Mesendoderm (in vitro differentiated cells): ENCODE measurements around the gene ILDR2. TPM values are rescaled to one million over a fixed set of nuclear protein-coding genes. Genes with fewer than 3 reads are reported as not detected.

ENCODE experiments used
- DNase-seq: peaks from one replicate; pipeline ENCODE4 v3.0.0; 2013
- H2AK5ac ChIP-seq: 2 replicates; pipeline ENCODE4 v1.6.1; 2013; ENCODE audit warnings: low read length, inconsistent platforms
- H2BK120ac ChIP-seq: 2 replicates; pipeline ENCODE4 v1.6.1; 2013; ENCODE audit warnings: low read depth, mild to moderate bottlenecking, low read length, moderate library complexity, mixed read lengths
- H2BK15ac ChIP-seq: replicated peaks from 2 replicates; pipeline ENCODE4 v1.6.1; 2013; ENCODE audit warnings: low read depth, mild to moderate bottlenecking, moderate library complexity
- H2BK5ac ChIP-seq: 2 replicates; pipeline ENCODE4 v1.6.1; 2013; ENCODE audit warnings: low read length, inconsistent platforms
- H3K18ac ChIP-seq: 2 replicates; pipeline ENCODE4 v1.6.1; 2013; ENCODE audit warnings: mild to moderate bottlenecking, low read length, mixed read lengths
- H3K23ac ChIP-seq: one replicate; pipeline ENCODE4 v1.6.1; 2013; ENCODE audit warnings: low read length
- H3K27ac ChIP-seq: 2 replicates; pipeline ENCODE4 v1.5.1; 2013; ENCODE audit warnings: low read depth, mild to moderate bottlenecking, inconsistent platforms, low read length, moderate library complexity
- H3K27me3 ChIP-seq: 2 replicates; pipeline ENCODE4 v1.6.1; 2013; ENCODE audit warnings: low read length, control low read depth, mild to moderate bottlenecking, inconsistent platforms; ENCODE audit not compliant: insufficient read depth, poor library complexity
- H3K36me3 ChIP-seq: 2 replicates; pipeline ENCODE4 v1.6.1; 2013; ENCODE audit warnings: low read length, inconsistent platforms; ENCODE audit not compliant: control insufficient read depth, insufficient read depth
- H3K4ac ChIP-seq: one replicate; pipeline ENCODE4 v1.6.1; 2013; ENCODE audit warnings: low read depth, mild to moderate bottlenecking, low read length, moderate library complexity
- H3K4me1 ChIP-seq: 2 replicates; pipeline ENCODE4 v1.6.1; 2013; ENCODE audit warnings: low read depth, low read length, inconsistent platforms; ENCODE audit not compliant: control insufficient read depth
- H3K4me2 ChIP-seq: 2 replicates; pipeline ENCODE4 v1.6.1; 2013; ENCODE audit warnings: low read length
- H3K4me3 ChIP-seq: 2 replicates; pipeline ENCODE4 v1.5.1; 2013; ENCODE audit warnings: mild to moderate bottlenecking, low read length
- H3K56ac ChIP-seq: one replicate; pipeline ENCODE4 v1.6.1; 2013; ENCODE audit warnings: low read length
- H3K79me1 ChIP-seq: 2 replicates; pipeline ENCODE4 v1.6.1; 2013; ENCODE audit warnings: low read length, inconsistent platforms
- H3K79me2 ChIP-seq: 2 replicates; pipeline ENCODE4 v1.6.1; 2013; ENCODE audit warnings: mild to moderate bottlenecking, low read length; ENCODE audit not compliant: control insufficient read depth, insufficient read depth
- H3K9ac ChIP-seq: 2 replicates; pipeline ENCODE4 v1.6.1; 2013; ENCODE audit warnings: low read length, inconsistent platforms
- H4K5ac ChIP-seq: one replicate; pipeline ENCODE4 v1.6.1; 2013; ENCODE audit warnings: low read length
- H4K8ac ChIP-seq: one replicate; pipeline ENCODE4 v1.6.1; 2013; ENCODE audit warnings: low read depth, mild to moderate bottlenecking, control low read depth, low read length, moderate library complexity
- WGBS: extraction: QIAGEN DNeasy Blood & Tissue Kit; methylation state at CpG from one replicate; pipeline ENCODE4 v1.1.7; 2013; ENCODE audit warnings: low lambda C conversion rate, missing lambda C conversion rate; ENCODE audit not compliant: insufficient coverage; ENCODE audit errors: extremely low coverage; 5-methylcytosine and 5-hydroxymethylcytosine counted together
- polyA plus RNA-seq, 2 experiments: library from polyadenylated mRNA; stranded (reverse); fragments of 200-250 nt; gene quantifications; one replicate each; pipeline ENCODE4 v1.2.3, GENCODE V29; 2013

ILDR2 gene
- 0.84 TPM for polyA plus RNA-seq (2013, experiment 1 of 2)
- 0.62 TPM for polyA plus RNA-seq (2013, experiment 2 of 2)

- H2BK15ac ChIP-seq = no peak within 1 kb of the TSS
- no peak within 1 kb of the TSS for H4K5ac ChIP-seq
- H3K4me2 ChIP-seq = peak within 1 kb of the TSS; percentile 78
- H2BK5ac ChIP-seq = no peak within 1 kb of the TSS
- H3K4me3 ChIP-seq = peak within 1 kb of the TSS; percentile 47
- WGBS = no CpG with 5 or more reads among the region's 97 CpGs
- no peak within 1 kb of the TSS for H2BK120ac ChIP-seq
- H3K79me2 ChIP-seq = no peaks in the 10 kb centered on the region
- H3K4me1 ChIP-seq = no peaks in the 10 kb centered on the region
- H3K23ac ChIP-seq = peak within 1 kb of the TSS; percentile 38
- H3K79me1 ChIP-seq = no peaks in the 10 kb centered on the region
- H3K56ac ChIP-seq = peak within 1 kb of the TSS; percentile 70
- no peak within 1 kb of the TSS for H4K8ac ChIP-seq
- H3K18ac ChIP-seq = peak within 1 kb of the TSS; percentile 4
- H2AK5ac ChIP-seq = no peak within 1 kb of the TSS
- H3K27ac ChIP-seq = no peak within 1 kb of the TSS
- peak; percentile 71 for DNase-seq
- H3K9ac ChIP-seq = peak within 1 kb of the TSS; percentile 61
- no peaks in the 10 kb centered on the region for H3K36me3 ChIP-seq
- no peak within 1 kb of the TSS for H3K4ac ChIP-seq
- peaks cover 34% of the 10 kb centered on the region for H3K27me3 ChIP-seq
These were observed at the start of gene ILDR2 for GRCh38 chr1:166975361-166976129. ILDR2 (minus strand) TSS chr1:166975540; CDS start chr1:166975268, 272 bp downstream.

- Histone ChIP-seq H4K5ac (no peak overlapping the region), H3K4me2 (no peak overlapping the region), H3K27ac (no peak overlapping the region), H2BK15ac (no peak overlapping the region), H3K79me2 (no peaks in the 10 kb centered on the region), H2BK120ac (no peak overlapping the region), H3K4me3 (no peak overlapping the region), H3K79me1 (no peaks in the 10 kb centered on the region), H4K8ac (no peak overlapping the region), H3K27me3 (no peaks in the 10 kb centered on the region), H3K36me3 (no peaks in the 10 kb centered on the region), H3K9ac (no peak overlapping the region), H3K18ac (no peak overlapping the region), H3K4me1 (no peaks in the 10 kb centered on the region), H3K56ac (no peak overlapping the region), H2AK5ac (no peak overlapping the region), H2BK5ac (no peak overlapping the region), H3K23ac (no peak overlapping the region), H3K4ac (no peak overlapping the region)
- DNase-seq = no peak
- WGBS = no CpG with 5 or more reads among the region's 1 CpG
These were observed 47.0 kb upstream of the ILDR2 start for GRCh38 chr1:167022384-167022783.

- Histone ChIP-seq H3K4me3 (no peak overlapping the region), H2AK5ac (no peak overlapping the region), H4K8ac (no peak overlapping the region), H3K79me1 (no peaks in the 10 kb centered on the region), H2BK5ac (no peak overlapping the region), H3K23ac (no peak overlapping the region), H3K18ac (no peak overlapping the region), H3K56ac (no peak overlapping the region), H2BK15ac (no peak overlapping the region), H4K5ac (no peak overlapping the region), H3K4me2 (no peak overlapping the region), H3K27ac (no peak overlapping the region), H3K4me1 (no peaks in the 10 kb centered on the region), H3K4ac (no peak overlapping the region), H3K9ac (no peak overlapping the region), H3K79me2 (no peaks in the 10 kb centered on the region), H2BK120ac (no peak overlapping the region), H3K36me3 (no peaks in the 10 kb centered on the region), H3K27me3 (no peaks in the 10 kb centered on the region)
- DNase-seq = no peak
- no CpG with 5 or more reads among the region's 6 CpGs for WGBS
These were observed 40.9 kb upstream of the ILDR2 start for GRCh38 chr1:167016100-167016750.

GRCh38 chr1:167013108-167013929 lies 38.0 kb upstream of the ILDR2 start:
- no peak overlapping the region for H4K8ac ChIP-seq
- no peak overlapping the region for H4K5ac ChIP-seq
- H3K18ac ChIP-seq = no peak overlapping the region
- H3K79me1 ChIP-seq = no peaks in the 10 kb centered on the region
- H3K79me2 ChIP-seq = no peaks in the 10 kb centered on the region
- H3K4ac ChIP-seq = no peak overlapping the region
- H3K36me3 ChIP-seq = no peaks in the 10 kb centered on the region
- no CpG with 5 or more reads among the region's 8 CpGs for WGBS
- no peaks in the 10 kb centered on the region for H3K27me3 ChIP-seq
- no peak overlapping the region for H3K56ac ChIP-seq
- H2AK5ac ChIP-seq = no peak overlapping the region
- H3K27ac ChIP-seq = no peak overlapping the region
- H3K4me2 ChIP-seq = no peak overlapping the region
- H3K4me1 ChIP-seq = no peaks in the 10 kb centered on the region
- no peak overlapping the region for H2BK120ac ChIP-seq
- no peak overlapping the region for H3K23ac ChIP-seq
- H3K4me3 ChIP-seq = no peak overlapping the region
- no peak for DNase-seq
- H2BK5ac ChIP-seq = no peak overlapping the region
- H2BK15ac ChIP-seq = no peak overlapping the region
- H3K9ac ChIP-seq = no peak overlapping the region

GRCh38 chr1:167012570-167012969 lies 37.2 kb upstream of the ILDR2 start:
- Histone ChIP-seq H3K27ac (no peak overlapping the region), H3K9ac (no peak overlapping the region), H3K56ac (no peak overlapping the region), H4K8ac (no peak overlapping the region), H2AK5ac (no peak overlapping the region), H3K79me2 (no peaks in the 10 kb centered on the region), H4K5ac (no peak overlapping the region), H3K79me1 (no peaks in the 10 kb centered on the region), H3K4ac (no peak overlapping the region), H3K4me2 (no peak overlapping the region), H2BK120ac (no peak overlapping the region), H3K36me3 (no peaks in the 10 kb centered on the region), H3K27me3 (no peaks in the 10 kb centered on the region), H2BK15ac (no peak overlapping the region), H3K18ac (no peak overlapping the region), H2BK5ac (no peak overlapping the region), H3K4me1 (no peaks in the 10 kb centered on the region), H3K4me3 (no peak overlapping the region), H3K23ac (no peak overlapping the region)
- no peak for DNase-seq
- WGBS = no CpG with 5 or more reads among the region's 2 CpGs
